Hepatocyte (in vitro differentiated cells): ENCODE results near the gene CCDC63. TPM values are rescaled to one million over a fixed set of nuclear protein-coding genes. Genes with fewer than 3 reads are reported as not detected.

Experiments used
- DNase-seq: peaks from one replicate; pipeline ENCODE4 v3.0.0-alpha.2; 2016; ENCODE audit warnings: low spot score
- H2AFZ ChIP-seq: fragments of 200-600 bp; sonication (generic); 2 replicates; pipeline ENCODE4 v1.6.0; 2016; ENCODE audit warnings: antibody characterized with exemption, mild to moderate bottlenecking
- H3K27ac ChIP-seq: fragments of 200-600 bp; sonication (generic); 2 replicates; pipeline ENCODE4 v1.5.1; 2016; ENCODE audit warnings: mild to moderate bottlenecking
- H3K27me3 ChIP-seq: fragments of 200-600 bp; sonication (generic); 2 replicates; pipeline ENCODE4 v1.6.1; 2016
- H3K36me3 ChIP-seq: fragments of 200-600 bp; sonication (generic); replicated peaks from 2 replicates; pipeline ENCODE4 v1.5.1; 2016; ENCODE audit warnings: low read depth; ENCODE audit not compliant: insufficient read depth
- H3K4me1 ChIP-seq: fragments of 200-600 bp; sonication (generic); 2 replicates; pipeline ENCODE4 v1.5.1; 2016; ENCODE audit warnings: mild to moderate bottlenecking, moderate library complexity; ENCODE audit not compliant: insufficient read depth
- H3K4me2 ChIP-seq: fragments of 200-600 bp; sonication (generic); 2 replicates; pipeline ENCODE4 v1.6.0; 2016
- H3K4me3 ChIP-seq: fragments of 200-600 bp; sonication (generic); 2 replicates; pipeline ENCODE4 v1.5.1; 2016; ENCODE audit warnings: mild to moderate bottlenecking
- H3K79me2 ChIP-seq: fragments of 200-600 bp; sonication (generic); 2 replicates; pipeline ENCODE4 v1.6.0; 2017; ENCODE audit warnings: mild to moderate bottlenecking
- H3K9me2 ChIP-seq: fragments of 200-600 bp; sonication (generic); replicated peaks from 2 replicates; pipeline ENCODE4 v1.6.0; 2017; ENCODE audit warnings: mild to moderate bottlenecking; ENCODE audit not compliant: insufficient read depth
- H3K9me3 ChIP-seq: fragments of 200-600 bp; sonication (generic); 2 replicates; pipeline ENCODE4 v1.5.1; 2016; ENCODE audit warnings: low read depth, mild to moderate bottlenecking
- H4K20me1 ChIP-seq: fragments of 200-600 bp; sonication (generic); 2 replicates; pipeline ENCODE4 v1.6.0; 2016; ENCODE audit warnings: mild to moderate bottlenecking; ENCODE audit not compliant: insufficient read depth, poor library complexity, severe bottlenecking
- CTCF ChIP-seq: fragments of 200-600 bp; sonication (generic); IDR thresholded peaks from 2 replicates; pipeline ENCODE4 v1.5.1; 2016; ENCODE audit warnings: antibody characterized with exemption, mild to moderate bottlenecking; ENCODE audit not compliant: poor library complexity
- EZH2 ChIP-seq: fragments of 200-600 bp; sonication (generic); IDR thresholded peaks from 2 replicates; pipeline ENCODE4 v1.6.1; 2016; ENCODE audit warnings: antibody characterized with exemption, mild to moderate bottlenecking, borderline replicate concordance
- EZH2phosphoT487 ChIP-seq: fragments of 200-600 bp; sonication (generic); IDR thresholded peaks from one replicate; pipeline ENCODE4 v1.6.1; 2018; ENCODE audit warnings: antibody characterized with exemption, mild to moderate bottlenecking, low read depth, moderate library complexity; ENCODE audit not compliant: unreplicated experiment, severe bottlenecking
- WGBS: methylation state at CpG from one replicate; pipeline ENCODE4 v1.1.6; 2016; ENCODE audit warnings: low lambda C conversion rate; ENCODE audit errors: missing lambda C conversion rate; 5-methylcytosine and 5-hydroxymethylcytosine counted together
- polyA plus RNA-seq: library from polyadenylated mRNA; unstranded; fragments of >200 nt; fragmentation: Nextera tagmentation; extraction: Ambion mirVana; gene quantifications from 2 replicates; pipeline ENCODE4 v1.2.1, GENCODE V29; 2016
- total RNA-seq: library from RNA; depleted of rRNA; stranded (reverse); fragments of >200 nt; gene quantifications from 2 replicates; pipeline ENCODE4 v1.2.3, GENCODE V29; 2014

Gene CCDC63
- total and polyA plus RNA-seq, 2 experiments from 2014 or later = not detected

- no peak overlapping the region for H3K4me3 ChIP-seq
- DNase-seq = no peak
- TF ChIP-seq EZH2 (no peak), CTCF (no peak), EZH2phosphoT487 (no peak)
- H3K9me3 ChIP-seq = no peaks in the 10 kb centered on the region
- no peaks in the 10 kb centered on the region for H3K79me2 ChIP-seq
- H3K4me2 ChIP-seq = no peak overlapping the region
- no peaks in the 10 kb centered on the region for H3K9me2 ChIP-seq
- no peaks in the 10 kb centered on the region for H3K36me3 ChIP-seq
- no peaks in the 10 kb centered on the region for H4K20me1 ChIP-seq
- H3K27ac ChIP-seq = no peak overlapping the region
- 89% methylated on average over 8 of the region's 8 CpGs for WGBS
- H2AFZ ChIP-seq = no peak overlapping the region
- H3K27me3 ChIP-seq = no peaks in the 10 kb centered on the region
- H3K4me1 ChIP-seq = no peaks in the 10 kb centered on the region
These were observed 12.1 kb downstream of the CCDC63 start for GRCh38 chr12:110858848-110859247.

- no peak for DNase-seq
- Histone ChIP-seq H3K4me1 (no peaks in the 10 kb centered on the region), H3K27me3 (no peaks in the 10 kb centered on the region), H2AFZ (no peak overlapping the region), H3K9me2 (no peaks in the 10 kb centered on the region), H3K9me3 (no peaks in the 10 kb centered on the region), H3K27ac (no peak overlapping the region), H3K36me3 (no peaks in the 10 kb centered on the region), H3K4me2 (no peak overlapping the region), H3K4me3 (no peak overlapping the region), H3K79me2 (no peaks in the 10 kb centered on the region), H4K20me1 (no peaks in the 10 kb centered on the region)
- TF ChIP-seq EZH2 = no peak
- no peak for TF ChIP-seq CTCF
- TF ChIP-seq EZH2phosphoT487 = no peak
- 64% methylated on average over 8 of the region's 8 CpGs for WGBS
These were observed 14.1 kb downstream of the CCDC63 start for GRCh38 chr12:110860833-110861296.

- Histone ChIP-seq H3K4me1 (no peaks in the 10 kb centered on the region), H3K4me2 (no peak overlapping the region), H2AFZ (no peak overlapping the region), H3K36me3 (no peaks in the 10 kb centered on the region), H3K9me2 (no peaks in the 10 kb centered on the region), H3K27ac (no peak overlapping the region), H3K4me3 (no peak overlapping the region), H4K20me1 (no peaks in the 10 kb centered on the region), H3K9me3 (no peaks in the 10 kb centered on the region), H3K27me3 (no peaks in the 10 kb centered on the region), H3K79me2 (no peaks in the 10 kb centered on the region)
- no peak for DNase-seq
- 78% methylated on average over 7 of the region's 7 CpGs for WGBS
- no peak for TF ChIP-seq EZH2
- no peak for TF ChIP-seq CTCF
- TF ChIP-seq EZH2phosphoT487 = no peak
These were observed 14.9 kb downstream of the CCDC63 start for GRCh38 chr12:110861729-110862128.

- no peak overlapping the region for H3K27ac ChIP-seq
- no peaks in the 10 kb centered on the region for H4K20me1 ChIP-seq
- no peaks in the 10 kb centered on the region for H3K36me3 ChIP-seq
- H3K9me2 ChIP-seq = no peaks in the 10 kb centered on the region
- 92% methylated on average over 9 of the region's 9 CpGs for WGBS
- H3K79me2 ChIP-seq = no peaks in the 10 kb centered on the region
- no peaks in the 10 kb centered on the region for H3K4me1 ChIP-seq
- H2AFZ ChIP-seq = no peak overlapping the region
- no peak overlapping the region for H3K4me3 ChIP-seq
- H3K27me3 ChIP-seq = no peaks in the 10 kb centered on the region
- H3K4me2 ChIP-seq = no peak overlapping the region
- no peak for TF ChIP-seq EZH2phosphoT487
- no peak for DNase-seq
- H3K9me3 ChIP-seq = no peaks in the 10 kb centered on the region
These were observed 15.5 kb downstream of the CCDC63 start for GRCh38 chr12:110862329-110862728.
